Measurements from ENCODE around the gene NUP98. TPM values are rescaled to one million over a fixed set of nuclear protein-coding genes. Genes with fewer than 3 reads are reported as not detected.
A peak's percentile ranks its signal among the peaks of the same experiment; 100 is the strongest.
"Not testable (repeated sequence)": the region's sequence is repeated elsewhere in the genome, so short reads cannot be mapped to it uniquely, and the experiment has no call there.

Gene NUP98
- total RNA-seq, 1 experiment from 2014 or later, result 79.6 TPM

DNA sequence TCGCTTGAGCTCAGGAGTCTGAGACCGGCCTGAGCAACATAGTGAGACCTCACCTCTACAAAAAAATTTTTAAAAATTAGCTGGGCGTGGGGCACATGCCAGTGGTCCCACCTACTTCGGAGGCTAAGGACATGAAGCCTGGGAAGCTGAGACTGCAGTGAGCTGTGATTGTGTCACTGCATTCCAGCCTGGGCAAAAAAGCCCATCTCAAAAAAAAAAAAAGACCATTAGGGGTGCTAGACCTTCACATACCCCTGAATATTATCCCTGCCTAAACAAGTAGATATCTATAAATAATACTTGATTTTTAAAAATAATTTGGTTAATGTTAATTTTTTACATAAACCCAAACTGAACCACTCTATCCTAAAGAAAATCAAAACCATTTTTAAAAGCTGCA, 24.2 kb downstream of the NUP98 start:
- no peak for DNase-seq (ENCODE audit: low read depth)
- in situ Hi-C loops (cut with HindIII; ENCODE audit: low pct_unique_long_range_greater_than_20kb, low sequenced_read_pairs), result no loop called here

DNA sequence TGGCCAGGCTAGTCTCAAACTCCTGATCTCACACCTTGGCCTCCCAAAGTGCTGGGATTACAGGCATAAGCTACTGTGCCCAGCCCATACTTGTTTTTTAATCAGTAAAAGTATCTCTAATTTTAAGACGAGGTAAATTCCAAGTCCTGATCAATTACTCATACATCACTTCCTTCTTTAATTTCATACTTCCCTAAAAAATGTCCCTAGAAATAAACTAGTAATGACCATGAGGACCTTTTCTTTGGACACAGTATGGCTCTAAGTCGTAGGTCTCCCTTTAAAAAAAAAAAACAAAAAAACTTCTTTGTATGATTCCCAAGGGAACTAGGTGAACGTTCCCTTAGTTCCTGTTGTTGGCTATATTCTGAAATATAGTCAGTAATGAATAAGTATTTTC, 29.8 kb downstream of the NUP98 start:
- DNase-seq (ENCODE audit: low read depth), result no peak
- in situ Hi-C loops (cut with HindIII; ENCODE audit: low pct_unique_long_range_greater_than_20kb, low sequenced_read_pairs), result no loop called here

DNA sequence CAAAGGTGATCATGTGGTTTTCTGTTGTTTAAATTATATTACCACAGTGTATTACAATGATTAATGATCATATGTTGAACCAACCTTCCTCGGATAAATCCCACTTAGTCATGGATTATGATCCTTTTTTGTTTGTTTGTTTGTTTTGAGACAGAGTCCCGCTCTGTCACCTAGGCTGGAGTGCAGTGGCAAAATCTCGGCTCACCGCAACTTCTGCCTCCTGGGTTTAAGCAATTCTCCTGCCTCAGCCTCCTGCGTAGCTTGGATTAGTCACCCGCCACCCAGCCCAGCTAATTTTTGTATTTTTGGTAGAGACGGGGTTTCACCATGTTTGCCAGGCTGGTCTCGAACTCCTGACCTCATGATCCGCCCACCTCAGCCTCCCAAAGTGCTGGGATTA, 30.5 kb downstream of the NUP98 start:
- DNase-seq (ENCODE audit: low read depth); in situ Hi-C loops (cut with HindIII; ENCODE audit: low pct_unique_long_range_greater_than_20kb, low sequenced_read_pairs): not testable (repeated sequence)

DNA sequence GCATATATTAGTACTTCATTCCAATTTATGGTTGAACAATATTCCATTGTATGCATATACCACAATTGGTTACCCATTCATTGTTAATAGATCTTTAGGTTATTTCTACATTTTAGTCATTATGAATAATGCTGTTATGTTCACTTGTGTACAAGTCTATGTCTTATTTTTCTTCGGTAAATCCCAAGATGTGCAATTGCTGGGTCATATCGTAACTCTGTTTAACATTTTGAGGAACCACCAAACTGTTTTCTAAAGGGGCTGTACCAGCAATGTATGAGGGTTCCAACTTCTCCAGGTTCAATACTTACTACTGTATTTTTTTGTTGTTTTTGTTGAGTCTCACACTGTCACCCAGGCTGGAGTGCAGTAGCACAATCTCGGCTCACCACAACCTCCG, 33.1 kb downstream of the NUP98 start:
- DNase-seq (ENCODE audit: low read depth), result no peak
- in situ Hi-C loops (cut with HindIII; ENCODE audit: low pct_unique_long_range_greater_than_20kb, low sequenced_read_pairs), result no loop called here

DNA sequence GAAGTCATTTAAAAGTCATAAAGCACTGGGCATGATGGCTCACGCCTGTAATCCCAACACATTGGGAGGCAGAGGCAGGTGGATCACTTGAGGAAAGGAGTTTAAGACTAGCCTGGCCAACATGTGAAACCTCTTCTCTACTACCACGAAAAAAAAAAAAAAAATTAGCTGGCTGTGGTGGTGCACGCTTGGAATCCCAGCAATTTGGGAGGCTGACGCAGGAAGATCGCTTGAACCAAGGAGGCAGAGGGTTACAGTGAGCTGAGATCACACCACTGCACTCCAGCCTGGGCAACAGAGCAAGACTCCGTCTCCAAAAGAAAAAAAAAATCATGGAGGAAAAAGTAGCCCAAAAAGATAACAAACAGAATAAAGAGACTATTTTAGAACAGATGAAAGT, 42.2 kb downstream of the NUP98 start:
- in situ Hi-C loops (cut with HindIII; ENCODE audit: low pct_unique_long_range_greater_than_20kb, low sequenced_read_pairs), result no loop called here

DNA sequence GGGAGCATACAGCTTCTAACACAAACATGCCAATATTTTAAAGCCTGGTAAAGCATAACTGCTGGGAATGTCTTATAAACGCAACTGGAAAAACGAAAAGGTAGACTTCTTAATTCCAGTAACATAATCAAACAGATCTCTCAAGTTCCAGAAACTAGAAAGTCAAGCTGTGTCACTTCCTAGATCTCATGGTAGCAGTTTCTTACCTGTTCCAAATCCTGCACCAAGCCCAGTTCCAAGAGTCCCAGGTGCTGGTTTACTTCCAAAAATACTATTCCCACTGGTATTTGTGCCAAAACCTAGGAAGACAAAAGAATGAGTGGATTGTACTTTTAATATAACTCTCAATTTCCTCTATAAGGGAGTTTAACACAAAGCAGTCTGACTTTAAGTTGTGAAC, 44.2 kb downstream of the NUP98 start:
- no peak for DNase-seq (ENCODE audit: low read depth)
- in situ Hi-C loops (cut with HindIII; ENCODE audit: low pct_unique_long_range_greater_than_20kb, low sequenced_read_pairs), result no loop called here

More for the DNA sequence above, 42.2 kb downstream of the NUP98 start:
- DNase-seq (ENCODE audit: low read depth), result no peak

DNA sequence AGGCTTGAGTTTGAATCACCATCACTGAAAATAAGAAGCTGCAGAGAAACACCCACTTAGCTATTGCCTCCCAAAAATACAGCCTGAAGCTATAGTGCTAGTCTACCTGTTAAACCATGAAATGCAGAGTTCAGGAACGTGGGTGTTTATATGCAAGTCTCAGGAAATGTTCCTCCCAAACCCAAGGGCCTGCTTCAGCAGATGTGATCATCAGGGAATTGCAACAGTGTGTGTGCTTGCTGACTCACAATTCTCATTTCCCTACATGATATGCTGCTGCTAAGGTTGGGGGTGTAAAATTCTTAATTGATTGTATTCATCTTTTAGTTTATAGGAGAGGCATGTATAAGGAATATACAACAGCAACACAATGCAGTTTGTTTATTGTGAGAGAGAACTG, 49.6 kb downstream of the NUP98 start:
- in situ Hi-C loops (cut with HindIII; ENCODE audit: low pct_unique_long_range_greater_than_20kb, low sequenced_read_pairs), result no loop called here
- no peak for DNase-seq (ENCODE audit: low read depth)

DNA sequence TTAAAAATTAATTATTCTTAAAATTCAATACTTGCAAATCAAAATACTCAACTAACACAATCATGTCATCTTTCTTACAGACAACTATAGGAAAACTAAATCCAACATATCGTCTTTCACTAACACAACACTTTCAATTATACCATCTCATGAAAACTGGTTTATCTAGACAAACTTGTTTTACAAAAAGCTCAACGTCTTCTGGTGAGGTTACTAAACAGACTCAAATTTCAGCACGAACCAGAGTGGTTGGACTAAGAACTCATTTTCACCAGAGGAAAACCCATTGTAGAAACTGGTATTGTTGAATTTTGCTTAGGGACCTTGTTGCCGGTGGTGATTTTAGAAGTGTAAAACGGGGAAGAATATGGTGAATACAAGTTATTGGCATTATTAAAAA, 52.2 kb downstream of the NUP98 start:
- no peak for DNase-seq (ENCODE audit: low read depth)
- in situ Hi-C loops (cut with HindIII; ENCODE audit: low pct_unique_long_range_greater_than_20kb, low sequenced_read_pairs), result no loop called here

DNA sequence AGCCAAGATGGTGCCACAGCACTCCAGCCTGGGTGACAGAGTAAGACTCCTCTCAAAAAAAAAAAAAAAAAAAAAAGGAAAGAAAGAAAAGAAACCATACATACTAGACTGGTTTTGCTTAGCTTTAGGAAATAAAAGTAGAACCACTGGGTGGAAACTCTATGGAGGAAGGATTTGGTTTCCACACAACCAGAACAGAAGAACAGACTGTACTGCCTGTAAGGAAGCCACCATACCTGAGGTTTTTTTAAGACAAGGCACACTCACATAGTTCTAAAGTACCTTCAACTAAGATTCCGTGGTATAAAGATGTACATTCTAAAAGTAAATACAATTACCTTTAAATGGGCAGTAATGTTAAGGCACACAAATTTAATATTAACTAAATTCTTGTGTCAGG, 58.6 kb downstream of the NUP98 start:
- no peak for DNase-seq (ENCODE audit: low read depth)
- in situ Hi-C loops (cut with HindIII; ENCODE audit: low pct_unique_long_range_greater_than_20kb, low sequenced_read_pairs), result no loop called here

DNA sequence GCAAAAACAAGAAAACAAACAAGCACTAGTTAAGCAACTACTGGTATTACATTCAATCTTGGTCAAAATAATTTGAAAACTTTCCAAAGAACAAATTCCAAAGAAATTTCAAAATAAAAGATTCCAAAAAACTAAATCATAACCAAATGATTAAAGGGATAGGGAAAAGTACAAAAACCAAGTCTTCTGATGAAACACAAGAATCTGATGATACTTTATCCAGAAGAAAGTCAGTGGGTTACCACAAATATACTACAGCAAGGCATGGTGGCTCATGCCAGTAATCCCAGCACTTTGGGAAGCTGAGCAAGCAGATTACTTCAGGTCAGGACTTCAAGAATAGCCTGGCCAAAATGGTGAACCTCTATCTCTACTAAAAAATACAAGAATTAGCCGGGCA, 59.1 kb downstream of the NUP98 start:
- in situ Hi-C loops (cut with HindIII; ENCODE audit: low pct_unique_long_range_greater_than_20kb, low sequenced_read_pairs), result no loop called here
- no peak for DNase-seq (ENCODE audit: low read depth)

DNA sequence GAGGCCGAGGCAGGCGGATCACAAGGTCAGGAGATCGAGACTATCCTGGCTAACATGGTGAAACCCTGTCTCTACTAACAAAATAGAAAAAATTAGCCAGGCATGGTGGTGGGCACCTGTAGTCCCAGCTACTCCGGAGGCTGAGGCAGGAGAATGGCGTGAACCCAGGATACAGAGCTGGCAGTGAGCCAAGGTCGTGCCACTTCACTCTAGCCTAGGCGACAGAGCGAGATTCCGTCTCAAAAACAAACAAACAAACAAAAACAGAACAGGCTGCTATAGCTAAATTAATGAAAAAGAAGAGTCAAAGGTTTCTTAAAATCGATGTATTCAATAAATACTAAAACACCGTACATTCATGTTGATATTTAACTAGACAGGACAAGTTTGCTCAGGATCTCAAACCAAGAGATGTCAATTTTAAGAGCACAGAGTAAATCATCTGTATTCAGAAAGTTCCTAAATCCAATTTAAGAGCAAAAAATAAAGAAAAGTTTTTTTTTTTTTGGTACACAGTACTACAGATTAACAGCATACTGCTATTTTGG, 59.9 kb downstream of the NUP98 start:
- in situ Hi-C loops (cut with HindIII; ENCODE audit: low pct_unique_long_range_greater_than_20kb, low sequenced_read_pairs), result no loop called here
- no peak for DNase-seq (ENCODE audit: low read depth)

DNA sequence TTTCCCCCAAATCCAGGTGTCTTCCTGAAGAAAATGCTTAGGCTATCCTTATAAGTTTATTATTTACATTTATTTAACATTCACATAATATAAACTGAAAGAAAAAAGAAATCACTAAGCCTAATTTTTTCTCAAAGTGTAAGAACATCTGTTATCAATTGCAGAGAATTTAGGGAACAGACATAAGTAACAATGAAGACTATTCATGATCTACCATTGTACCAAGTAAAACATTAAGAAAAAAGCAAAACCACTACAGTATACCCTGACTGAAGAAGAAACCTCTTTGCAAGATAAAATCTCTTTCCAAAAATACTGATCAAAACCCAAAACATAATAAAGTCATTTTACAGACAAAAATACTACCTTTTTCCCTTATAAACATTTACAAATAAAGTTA, 60.5 kb downstream of the NUP98 start:
- in situ Hi-C loops (cut with HindIII; ENCODE audit: low pct_unique_long_range_greater_than_20kb, low sequenced_read_pairs), result no loop called here
- DNase-seq (ENCODE audit: low read depth), result no peak

DNA sequence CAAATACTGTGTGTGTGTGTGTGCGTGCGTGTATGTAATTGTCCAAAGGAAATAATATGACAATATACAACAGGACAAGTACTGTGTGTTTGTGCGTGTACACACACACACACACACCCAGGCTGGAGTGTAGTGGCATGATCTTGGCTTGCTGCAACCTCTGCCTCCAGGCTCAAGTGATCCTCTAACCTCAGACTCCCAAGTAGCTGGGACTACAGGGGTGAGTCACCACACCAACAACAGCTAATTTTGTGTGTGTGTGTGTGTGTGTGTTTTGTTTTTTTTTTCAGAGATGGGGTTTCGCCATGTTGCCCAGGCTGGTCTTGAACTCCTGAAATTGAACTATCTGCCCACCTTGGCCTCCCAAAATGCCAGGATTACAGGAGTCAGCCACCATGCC, 61.5 kb downstream of the NUP98 start:
- in situ Hi-C loops (cut with HindIII; ENCODE audit: low pct_unique_long_range_greater_than_20kb, low sequenced_read_pairs), result no loop called here
- no peak for DNase-seq (ENCODE audit: low read depth)

DNA sequence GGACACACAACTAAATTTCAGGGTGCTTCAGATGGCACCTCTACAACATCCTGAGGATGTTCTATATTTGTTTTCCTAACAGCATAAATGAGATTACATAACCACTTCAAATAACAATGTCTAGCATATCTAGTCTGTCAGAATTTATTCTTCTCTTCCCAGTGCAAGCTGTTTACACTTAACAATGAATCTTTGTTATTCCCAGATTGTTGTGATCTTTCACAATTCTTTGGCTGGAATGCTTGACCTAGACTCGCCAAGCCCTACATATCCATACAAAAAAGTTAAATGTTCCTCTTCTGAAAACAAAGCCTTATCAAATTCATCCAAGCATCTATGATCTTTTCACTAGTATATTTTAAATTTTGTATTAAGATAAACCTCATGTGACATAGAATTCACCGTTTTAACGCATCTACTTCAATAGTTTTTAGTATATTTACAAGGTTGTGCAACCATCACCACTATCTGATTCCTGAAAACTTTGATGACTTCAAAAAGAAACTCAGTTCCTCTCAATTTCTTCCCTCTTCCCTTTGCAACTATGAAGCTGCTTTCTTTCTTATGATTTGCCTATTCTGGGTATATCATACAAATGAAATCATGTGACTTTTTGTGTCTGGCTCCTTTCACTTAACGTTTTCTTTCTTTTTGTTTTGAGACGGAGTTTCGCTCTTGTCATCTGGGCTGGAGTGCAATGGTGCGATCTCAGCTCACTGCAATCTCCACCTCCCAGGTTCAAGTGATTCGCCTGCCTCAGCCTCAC, 64.5 kb downstream of the NUP98 start:
- in situ Hi-C loops (cut with HindIII; ENCODE audit: low pct_unique_long_range_greater_than_20kb, low sequenced_read_pairs), result no loop called here

DNA sequence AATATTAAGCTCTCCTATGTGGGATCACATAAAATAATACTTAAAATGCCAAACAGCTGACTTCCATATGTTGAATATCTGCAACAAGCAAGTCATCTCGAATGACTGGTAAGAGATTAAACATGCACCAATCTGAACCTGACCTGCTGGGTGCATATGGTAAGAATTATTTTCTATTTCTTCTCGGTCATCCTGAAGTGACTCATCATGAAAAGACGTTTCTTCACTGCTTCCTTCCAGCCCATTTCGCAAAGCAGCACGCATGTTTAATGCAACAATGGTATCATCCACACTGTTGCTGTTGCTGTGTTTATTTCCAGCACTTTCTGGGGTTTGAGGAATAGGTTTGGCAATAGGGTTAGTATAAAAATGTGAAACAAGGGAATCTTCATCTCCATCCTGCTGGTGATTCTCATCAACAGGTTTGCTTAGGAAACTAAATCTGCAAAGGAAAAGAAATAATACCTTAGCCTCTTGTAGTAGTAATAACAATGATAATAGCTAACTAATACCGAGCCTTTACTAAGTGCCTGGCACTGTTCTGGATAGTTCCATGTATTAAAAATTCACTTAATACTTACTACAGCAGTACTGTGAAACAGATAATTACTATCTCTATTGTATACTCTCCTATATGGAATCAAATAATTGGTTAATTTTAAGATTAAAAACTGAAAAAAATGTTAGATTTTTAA, 74.2 kb downstream of the NUP98 start:
- in situ Hi-C loops (cut with HindIII; ENCODE audit: low pct_unique_long_range_greater_than_20kb, low sequenced_read_pairs), result no loop called here
- DNase-seq (ENCODE audit: low read depth), result peak; percentile 62

More for the DNA sequence above, 64.5 kb downstream of the NUP98 start:
- DNase-seq (ENCODE audit: low read depth), result no peak

DNA sequence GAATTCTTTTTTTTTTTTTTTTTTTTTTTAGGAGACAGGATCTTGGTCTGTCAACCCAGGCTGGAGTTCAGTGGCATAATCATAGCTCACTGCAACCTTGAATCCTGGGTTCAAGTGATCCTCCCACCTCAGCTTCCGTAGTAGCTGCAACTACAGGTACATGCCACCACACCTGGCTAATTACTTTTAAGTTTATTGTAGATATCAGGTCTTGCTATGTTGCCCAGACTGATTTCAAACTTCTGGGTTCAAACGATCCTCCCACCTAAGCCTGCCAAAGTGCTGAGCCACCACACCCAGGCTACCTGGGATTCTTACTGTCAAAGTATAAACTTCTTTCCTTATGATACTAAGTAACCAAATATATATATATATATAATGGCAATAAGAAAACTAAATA, 75.3 kb downstream of the NUP98 start:
- no peak for DNase-seq (ENCODE audit: low read depth)
- in situ Hi-C loops (cut with HindIII; ENCODE audit: low pct_unique_long_range_greater_than_20kb, low sequenced_read_pairs), result no loop called here

DNA sequence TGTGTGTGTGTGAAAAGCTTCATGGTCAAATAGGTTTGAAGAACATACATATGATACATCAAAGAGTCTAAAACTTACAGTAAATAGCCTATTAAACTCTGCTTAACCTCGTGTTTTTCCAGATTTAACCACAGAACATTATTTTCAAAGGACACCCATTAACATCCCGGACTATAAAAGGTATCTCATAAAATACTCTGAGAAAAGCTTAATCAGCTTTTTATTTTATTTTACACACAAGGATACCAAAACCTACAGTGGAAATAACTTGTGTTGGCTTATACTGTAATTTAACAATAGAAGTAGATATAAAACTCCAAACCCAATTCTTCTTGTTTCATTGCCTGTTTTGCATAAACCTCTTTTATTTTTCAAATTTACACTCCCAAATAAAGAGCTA, 76.4 kb downstream of the NUP98 start:
- in situ Hi-C loops (cut with HindIII; ENCODE audit: low pct_unique_long_range_greater_than_20kb, low sequenced_read_pairs), result no loop called here
- DNase-seq (ENCODE audit: low read depth), result no peak

DNA sequence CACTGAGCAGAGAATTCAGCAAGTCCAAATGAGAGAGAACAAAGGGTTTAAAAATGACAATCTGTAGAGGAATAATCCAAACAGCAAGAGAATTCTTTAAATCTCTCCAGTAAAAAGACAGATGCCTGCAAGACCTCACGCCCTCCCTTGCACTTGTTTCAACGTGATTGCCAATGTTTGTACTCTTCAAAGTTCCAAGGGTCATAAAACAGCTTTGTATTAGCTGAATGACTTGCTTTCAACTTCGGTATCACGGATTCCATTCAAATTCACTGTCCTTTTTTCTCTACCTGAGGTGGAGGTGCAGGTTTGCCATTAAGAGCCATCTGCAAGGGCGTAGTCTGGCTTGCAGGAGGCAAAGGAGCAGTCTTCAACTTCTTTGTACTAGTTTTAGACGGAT, 85.1 kb downstream of the NUP98 start:
- in situ Hi-C loops (cut with HindIII; ENCODE audit: low pct_unique_long_range_greater_than_20kb, low sequenced_read_pairs), result no loop called here
- no peak for DNase-seq (ENCODE audit: low read depth)

DNA sequence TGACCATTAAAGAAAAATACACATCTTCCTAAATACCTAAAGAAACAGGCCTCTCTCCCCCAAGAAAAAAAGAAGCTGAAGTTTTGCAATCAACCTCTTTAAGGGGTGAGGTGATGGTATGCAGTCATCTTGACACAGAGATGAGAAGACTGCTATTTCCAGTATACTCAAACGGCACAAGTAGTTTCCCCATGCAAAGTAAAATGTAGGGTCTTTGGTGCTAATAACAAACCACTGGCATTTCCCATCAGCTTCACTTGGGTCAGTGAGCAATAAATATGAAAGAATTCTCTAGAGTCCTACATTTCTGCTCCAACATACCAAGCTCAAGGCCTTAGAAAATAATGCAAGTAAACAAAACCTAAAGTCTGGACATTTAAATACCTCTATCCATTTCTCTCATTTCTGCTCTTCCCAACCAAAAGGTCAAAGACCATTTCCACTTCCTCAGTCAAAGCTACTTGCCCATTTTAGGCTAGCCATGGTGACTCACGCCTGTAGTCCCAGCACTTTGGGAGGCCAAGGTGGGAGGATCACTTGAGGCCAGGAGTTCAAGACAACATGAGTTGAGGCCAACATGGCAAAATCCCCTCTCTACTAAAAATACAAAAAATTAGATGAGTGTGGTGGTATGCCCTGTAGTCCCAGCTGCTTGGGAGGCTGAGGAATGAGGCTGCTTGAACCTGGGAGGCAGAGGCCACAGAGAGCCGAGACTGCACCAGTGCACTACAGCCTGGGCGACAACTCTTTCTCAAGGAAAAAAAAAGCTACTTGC, 86.7 kb downstream of the NUP98 start:
- in situ Hi-C loops (cut with HindIII; ENCODE audit: low pct_unique_long_range_greater_than_20kb, low sequenced_read_pairs), result no loop called here
- DNase-seq (ENCODE audit: low read depth), result no peak

Measured in Caki2 (cell line).